DOHH2 (cell line): Measurements from ENCODE around the gene RAD9A.

Source experiments
- H3F3A ChIP-seq: fragments of 200-600 bp; sonication (generic), shearing (Covaris generic); 2 replicates; pipeline ENCODE4 v1.6.0; 2016; ENCODE audit warnings: antibody characterized with exemption, mild to moderate bottlenecking; ENCODE audit not compliant: control insufficient read depth, insufficient read depth
- H3K27ac ChIP-seq: fragments of 200-600 bp; sonication (generic); 2 replicates; pipeline ENCODE4 v1.5.1; 2014; ENCODE audit warnings: low read depth, mild to moderate bottlenecking, low read length, moderate library complexity
- H3K27me3 ChIP-seq: fragments of 200-600 bp; sonication (generic); 2 replicates; pipeline ENCODE4 v1.6.1; 2014; ENCODE audit warnings: mild to moderate bottlenecking, low read length, mixed read lengths; ENCODE audit not compliant: control insufficient read depth
- H3K36me3 ChIP-seq: fragments of 200-600 bp; sonication (generic); 2 replicates; pipeline ENCODE4 v1.6.1; 2014; ENCODE audit warnings: mild to moderate bottlenecking, low read length, moderate library complexity, mixed read lengths; ENCODE audit not compliant: control insufficient read depth
- H3K4me1 ChIP-seq: fragments of 200-600 bp; sonication (generic); 2 replicates; pipeline ENCODE4 v1.6.1; 2014; ENCODE audit warnings: mild to moderate bottlenecking, low read length, mixed read lengths; ENCODE audit not compliant: control insufficient read depth
- H3K4me2 ChIP-seq: fragments of 200-600 bp; sonication (generic); 2 replicates; pipeline ENCODE4 v1.6.0; 2014; ENCODE audit warnings: mild to moderate bottlenecking, low read length, moderate library complexity
- H3K4me3 ChIP-seq: fragments of 200-600 bp; sonication (generic); 2 replicates; pipeline ENCODE4 v1.5.1; 2014; ENCODE audit warnings: mild to moderate bottlenecking, low read length, mixed read lengths
- H3K79me2 ChIP-seq: fragments of 200-600 bp; sonication (generic); 2 replicates; pipeline ENCODE4 v1.6.1; 2014; ENCODE audit warnings: mild to moderate bottlenecking, low read length, mixed read lengths; ENCODE audit not compliant: control insufficient read depth
- H3K9me2 ChIP-seq: fragments of 200-600 bp; sonication (generic); replicated peaks from 2 replicates; pipeline ENCODE4 v1.6.1; 2014; ENCODE audit warnings: mild to moderate bottlenecking, low read length, mixed read lengths; ENCODE audit not compliant: control insufficient read depth
- H3K9me3 ChIP-seq: fragments of 200-600 bp; sonication (generic); 2 replicates; pipeline ENCODE4 v1.6.1; 2014; ENCODE audit warnings: antibody characterized with exemption, low read length, mixed read lengths; ENCODE audit not compliant: control insufficient read depth, insufficient read depth
- H4K20me1 ChIP-seq: fragments of 200-600 bp; sonication (generic); 2 replicates; pipeline ENCODE4 v1.6.0; 2014; ENCODE audit warnings: low read depth, mild to moderate bottlenecking, antibody characterized with exemption, low read length, moderate library complexity; ENCODE audit not compliant: control insufficient read depth, insufficient read depth
- EZH2phosphoT487 ChIP-seq: fragments of 200-600 bp; sonication (generic); IDR thresholded peaks from 2 replicates; pipeline ENCODE4 v1.6.1; 2017; ENCODE audit warnings: borderline replicate concordance, mild to moderate bottlenecking, antibody characterized with exemption, low read length, moderate library complexity, mixed read lengths
- TF ChIP-seq, protein P1 (sequence below): fragments of 200-600 bp; sonication (generic); IDR thresholded peaks from one replicate; pipeline ENCODE4 v1.5.1; 2014; ENCODE audit warnings: antibody characterized with exemption, mild to moderate bottlenecking, low read depth, low read length; ENCODE audit not compliant: poor library complexity, severe bottlenecking

The RAD9A gene

GRCh38 chr11:67429038-67429668 lies 37.4 kb downstream of the RAD9A start:
- no peak overlapping the region for H3K27ac ChIP-seq
- peaks cover 10% of the 10 kb centered on the region; the same call in 1 of the 2 replicates for H3F3A ChIP-seq

DNA sequence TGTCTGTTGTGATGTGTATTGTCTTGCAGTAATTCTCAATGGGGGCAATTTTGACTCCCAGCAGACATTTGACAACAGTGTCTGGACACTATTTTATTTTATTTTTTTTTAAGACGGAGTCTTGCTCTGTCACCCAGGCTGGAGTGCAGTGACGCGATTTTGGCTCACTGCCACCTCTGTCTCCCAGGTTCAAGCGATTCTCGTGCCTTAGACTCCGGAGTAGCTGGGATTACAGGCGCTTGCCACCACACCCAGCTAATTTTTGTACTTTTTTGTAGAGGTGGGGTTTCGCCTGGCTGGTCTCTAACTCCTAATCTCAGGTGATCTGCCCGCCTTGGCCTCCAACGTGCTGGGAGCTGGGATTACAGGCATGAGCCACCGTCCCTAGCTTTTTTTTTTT lies 37.9 kb downstream of the RAD9A start:
- H3K4me1 ChIP-seq = peaks cover 30% of the 10 kb centered on the region
- H3K27ac ChIP-seq = no peak overlapping the region
- peak overlapping the region; percentile 73 for H3K4me3 ChIP-seq
- H4K20me1 ChIP-seq = no peaks in the 10 kb centered on the region
- no peaks in the 10 kb centered on the region for H3K9me2 ChIP-seq
- peaks cover 14% of the 10 kb centered on the region for H3F3A ChIP-seq
- no peaks in the 10 kb centered on the region for H3K27me3 ChIP-seq
- H3K79me2 ChIP-seq = peaks cover 37% of the 10 kb centered on the region
- peak overlapping the region; percentile 73 for H3K4me2 ChIP-seq
- TF ChIP-seq, protein P1, sequence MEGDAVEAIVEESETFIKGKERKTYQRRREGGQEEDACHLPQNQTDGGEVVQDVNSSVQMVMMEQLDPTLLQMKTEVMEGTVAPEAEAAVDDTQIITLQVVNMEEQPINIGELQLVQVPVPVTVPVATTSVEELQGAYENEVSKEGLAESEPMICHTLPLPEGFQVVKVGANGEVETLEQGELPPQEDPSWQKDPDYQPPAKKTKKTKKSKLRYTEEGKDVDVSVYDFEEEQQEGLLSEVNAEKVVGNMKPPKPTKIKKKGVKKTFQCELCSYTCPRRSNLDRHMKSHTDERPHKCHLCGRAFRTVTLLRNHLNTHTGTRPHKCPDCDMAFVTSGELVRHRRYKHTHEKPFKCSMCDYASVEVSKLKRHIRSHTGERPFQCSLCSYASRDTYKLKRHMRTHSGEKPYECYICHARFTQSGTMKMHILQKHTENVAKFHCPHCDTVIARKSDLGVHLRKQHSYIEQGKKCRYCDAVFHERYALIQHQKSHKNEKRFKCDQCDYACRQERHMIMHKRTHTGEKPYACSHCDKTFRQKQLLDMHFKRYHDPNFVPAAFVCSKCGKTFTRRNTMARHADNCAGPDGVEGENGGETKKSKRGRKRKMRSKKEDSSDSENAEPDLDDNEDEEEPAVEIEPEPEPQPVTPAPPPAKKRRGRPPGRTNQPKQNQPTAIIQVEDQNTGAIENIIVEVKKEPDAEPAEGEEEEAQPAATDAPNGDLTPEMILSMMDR = no peak
- no peak for TF ChIP-seq EZH2phosphoT487
- no peaks in the 10 kb centered on the region for H3K9me3 ChIP-seq
- peaks cover 49% of the 10 kb centered on the region for H3K36me3 ChIP-seq

More at GRCh38 chr11:67429038-67429668, 37.4 kb downstream of the RAD9A start:
- Histone ChIP-seq H4K20me1 (no peaks in the 10 kb centered on the region), H3K79me2 (peaks cover 34% of the 10 kb centered on the region), H3K9me3 (no peaks in the 10 kb centered on the region), H3K9me2 (no peaks in the 10 kb centered on the region), H3K4me1 (peaks cover 25% of the 10 kb centered on the region), H3K4me2 (peak overlapping the region; percentile 73), H3K27me3 (no peaks in the 10 kb centered on the region), H3K4me3 (peak overlapping the region; percentile 73), H3K36me3 (peaks cover 44% of the 10 kb centered on the region)
- TF ChIP-seq, protein P1 = no peak
- TF ChIP-seq EZH2phosphoT487 = no peak

DNA sequence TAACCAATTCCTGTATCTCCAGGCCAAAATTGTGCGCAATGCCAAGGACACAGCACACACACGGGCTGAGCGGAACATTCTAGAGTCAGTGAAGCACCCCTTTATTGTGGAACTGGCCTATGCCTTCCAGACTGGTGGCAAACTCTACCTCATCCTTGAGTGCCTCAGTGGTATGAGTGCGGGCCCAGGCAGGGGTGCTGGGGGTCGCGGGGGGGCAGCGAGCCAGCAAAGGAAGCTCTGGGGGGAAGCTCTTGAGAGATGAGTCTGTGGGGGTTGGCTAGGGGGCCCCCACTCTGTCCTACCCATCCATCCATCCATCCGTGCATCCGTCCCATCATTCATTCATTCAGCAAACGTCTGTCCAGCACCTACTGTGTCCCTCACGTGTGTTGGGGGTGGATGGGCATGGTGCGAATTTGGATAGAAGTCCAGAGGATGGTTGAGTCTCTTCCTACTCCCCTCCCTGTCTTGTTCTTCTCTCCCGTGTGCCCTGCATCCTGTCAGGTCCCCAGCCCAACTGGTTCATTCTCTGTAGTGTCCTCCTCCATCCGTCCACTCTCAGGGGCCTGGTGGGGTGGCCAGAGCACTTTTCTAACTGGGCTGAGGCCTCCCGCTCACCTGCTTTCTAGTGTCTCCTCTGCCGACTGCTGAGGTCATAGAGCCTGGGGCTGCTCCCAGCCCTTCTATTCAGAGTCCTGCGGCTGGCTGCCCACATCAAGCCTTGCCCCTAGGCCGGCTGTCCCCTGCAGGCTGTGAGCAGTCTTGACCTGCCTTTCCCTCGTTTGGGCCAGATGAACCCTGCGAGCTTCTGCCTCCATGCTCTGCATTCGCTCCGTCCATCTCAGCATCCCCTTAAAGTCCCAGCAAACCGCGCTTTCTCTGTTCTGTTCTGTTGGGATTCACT lies 39.8 kb downstream of the RAD9A start:
- no peaks in the 10 kb centered on the region for H3K9me2 ChIP-seq
- TF ChIP-seq, protein P1 = no peak
- H3K4me1 ChIP-seq = peaks cover 47% of the 10 kb centered on the region
- no peaks in the 10 kb centered on the region for H3K9me3 ChIP-seq
- H3F3A ChIP-seq = peaks cover 31% of the 10 kb centered on the region
- H4K20me1 ChIP-seq = peaks cover 12% of the 10 kb centered on the region; the same call in 1 of the 2 replicates
- no peak overlapping the region for H3K27ac ChIP-seq
- no peaks in the 10 kb centered on the region for H3K27me3 ChIP-seq
- H3K36me3 ChIP-seq = peaks cover 68% of the 10 kb centered on the region
- H3K4me3 ChIP-seq = no peak overlapping the region
- H3K4me2 ChIP-seq = no peak overlapping the region
- peaks cover 55% of the 10 kb centered on the region for H3K79me2 ChIP-seq
